Gastroesophageal sphincter (tissue), 4 donors: ENCODE measurements around the gene OR51B2. TPM values are rescaled to one million over a fixed set of nuclear protein-coding genes. Genes with fewer than 3 reads are reported as not detected.
"Not testable (repeated sequence)": the region's sequence is repeated elsewhere in the genome, so short reads cannot be mapped to it uniquely, and the experiment has no call there.

Experiments used
- ATAC-seq: fragments of 150-250 bp; one replicate; pipeline ENCODE4 v1.9.1; 2016; ENCODE audit warnings: mild to moderate bottlenecking, moderate library complexity
- H3K27ac ChIP-seq, 4 donors: fragments of 200-600 bp; sonication (generic) in 3 of 4; 1 replicate in 3 of 4; 2 replicates in 1 of 4; pipeline ENCODE4 v1.5.1; 2016 to 2019
- H3K27me3 ChIP-seq: fragments of 200-600 bp; sonication (generic); one replicate; pipeline ENCODE4 v1.5.1; 2019
- H3K36me3 ChIP-seq, 2 donors: fragments of 200-600 bp; sonication (generic); one replicate each; pipeline ENCODE4 v1.5.1; 2019; ENCODE audit warnings: control low read depth in 1 of 2
- H3K4me1 ChIP-seq, 3 donors: fragments of 200-600 bp; sonication (generic); 1 replicate in 2 of 3; 2 replicates in 1 of 3; pipeline ENCODE4 v1.5.1; 2016 to 2019; ENCODE audit warnings: control low read depth in 2 of 3
- H3K4me3 ChIP-seq, 2 donors: fragments of 200-600 bp; sonication (generic); one replicate each; pipeline ENCODE4 v1.5.1; 2019; ENCODE audit warnings: mild to moderate bottlenecking in 1 of 2, moderate library complexity in 1 of 2
- H3K9me3 ChIP-seq, 3 donors: fragments of 200-600 bp; sonication (generic); one replicate each; pipeline ENCODE4 v1.5.1; 2017 to 2019; ENCODE audit warnings: control low read depth in 2 of 3
- EP300 ChIP-seq: sonication (generic); formaldehyde crosslinking; IDR thresholded peaks from one replicate; pipeline ENCODE4 v1.6.1; 2017; ENCODE audit warnings: antibody characterized with exemption, mild to moderate bottlenecking
- POLR2A ChIP-seq, 2 donors: fragments of 450-650 bp; IDR thresholded peaks; one replicate each; pipeline ENCODE4 v1.6.1; 2017; ENCODE audit warnings: antibody characterized with exemption in 2 of 2, mild to moderate bottlenecking in 2 of 2, moderate library complexity in 1 of 2
- POLR2AphosphoS5 ChIP-seq: sonication (generic); formaldehyde crosslinking; IDR thresholded peaks from one replicate; pipeline ENCODE4 v1.6.1; 2017; ENCODE audit warnings: antibody characterized with exemption
- WGBS, 2 donors: methylation state at CpG; one replicate each; pipeline ENCODE4 v1.1.5; 2018; ENCODE audit warnings: low coverage in 1 of 2; 5-methylcytosine and 5-hydroxymethylcytosine counted together
- total RNA-seq, 4 donors: library from RNA; depleted of rRNA; stranded (reverse); fragments of >200 nt; gene quantifications; one replicate each; pipeline ENCODE4 v1.1.0, GENCODE V29; 2016
- TF ChIP-seq, protein P1 (sequence below), 4 experiments: fragments of 200-600 bp in 2 of 4; fragments of 450-650 bp in 2 of 4; sonication (generic) in 1 of 4; IDR thresholded peaks; one replicate each; pipeline ENCODE4 v1.5.1; 2017 to 2019; ENCODE audit warnings: antibody characterized with exemption in 4 of 4, mild to moderate bottlenecking in 2 of 4, moderate library complexity in 2 of 4

OR51B2 gene
- total RNA-seq, 4 donors from 2014 or later = 0.67 TPM; not detected in 3

- no peak overlapping the region for H3K27ac ChIP-seq
- whole genome bisulfite sequencing, 2 donors = 55 to 63% methylated on average over 3 of the region's 3 CpGs
- ATAC-seq = no peak
- H3K4me1 ChIP-seq = no peaks in the 10 kb centered on the region
- H3K36me3 ChIP-seq = no peaks in the 10 kb centered on the region
- H3K4me3 ChIP-seq = no peak overlapping the region
- no peak for TF ChIP-seq POLR2AphosphoS5
- no peak for TF ChIP-seq POLR2A (IDR thresholded peaks at IDR 0.05)
- TF ChIP-seq, protein P1, sequence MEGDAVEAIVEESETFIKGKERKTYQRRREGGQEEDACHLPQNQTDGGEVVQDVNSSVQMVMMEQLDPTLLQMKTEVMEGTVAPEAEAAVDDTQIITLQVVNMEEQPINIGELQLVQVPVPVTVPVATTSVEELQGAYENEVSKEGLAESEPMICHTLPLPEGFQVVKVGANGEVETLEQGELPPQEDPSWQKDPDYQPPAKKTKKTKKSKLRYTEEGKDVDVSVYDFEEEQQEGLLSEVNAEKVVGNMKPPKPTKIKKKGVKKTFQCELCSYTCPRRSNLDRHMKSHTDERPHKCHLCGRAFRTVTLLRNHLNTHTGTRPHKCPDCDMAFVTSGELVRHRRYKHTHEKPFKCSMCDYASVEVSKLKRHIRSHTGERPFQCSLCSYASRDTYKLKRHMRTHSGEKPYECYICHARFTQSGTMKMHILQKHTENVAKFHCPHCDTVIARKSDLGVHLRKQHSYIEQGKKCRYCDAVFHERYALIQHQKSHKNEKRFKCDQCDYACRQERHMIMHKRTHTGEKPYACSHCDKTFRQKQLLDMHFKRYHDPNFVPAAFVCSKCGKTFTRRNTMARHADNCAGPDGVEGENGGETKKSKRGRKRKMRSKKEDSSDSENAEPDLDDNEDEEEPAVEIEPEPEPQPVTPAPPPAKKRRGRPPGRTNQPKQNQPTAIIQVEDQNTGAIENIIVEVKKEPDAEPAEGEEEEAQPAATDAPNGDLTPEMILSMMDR (IDR thresholded peaks at IDR 0.05) = no peak
- TF ChIP-seq EP300 = no peak
- H3K9me3 ChIP-seq = no peaks in the 10 kb centered on the region
- no peaks in the 10 kb centered on the region for H3K27me3 ChIP-seq
These were observed 23.8 kb downstream of the OR51B2 start for GRCh38 chr11:5300251-5300650.

- no peaks in the 10 kb centered on the region for H3K4me1 ChIP-seq
- H3K36me3 ChIP-seq = no peaks in the 10 kb centered on the region
- WGBS, 2 donors = 64 to 70% methylated on average over 1 of the region's 1 CpG
- H3K4me3 ChIP-seq = no peak overlapping the region
- no peak for ATAC-seq
- no peak overlapping the region for H3K27ac ChIP-seq
- no peaks in the 10 kb centered on the region for H3K9me3 ChIP-seq
- no peaks in the 10 kb centered on the region for H3K27me3 ChIP-seq
- TF ChIP-seq, protein P1 (IDR thresholded peaks at IDR 0.05) = no peak
- TF ChIP-seq EP300 (no peak), POLR2A (IDR thresholded peaks at IDR 0.05) (no peak), POLR2AphosphoS5 (no peak)
These were observed 25.6 kb downstream of the OR51B2 start for GRCh38 chr11:5298451-5298850.

GRCh38 chr11:5297721-5298323 is 26.3 kb downstream of the OR51B2 start:
- TF ChIP-seq, protein P1 (IDR thresholded peaks at IDR 0.05) = no peak
- ATAC-seq = no peak
- no peak overlapping the region for H3K27ac ChIP-seq
- H3K4me3 ChIP-seq = no peak overlapping the region
- H3K36me3 ChIP-seq = no peaks in the 10 kb centered on the region
- 46 to 80% methylated on average over 3 to 4 of the region's 4 CpGs for WGBS, 2 donors
- no peaks in the 10 kb centered on the region for H3K4me1 ChIP-seq
- no peaks in the 10 kb centered on the region for H3K27me3 ChIP-seq
- no peaks in the 10 kb centered on the region for H3K9me3 ChIP-seq

- WGBS, 2 donors = 80% methylated on average over 1 of the region's 41 CpGs; no CpG with 5 or more reads in 1 of the 2 donors
- H3K4me1 ChIP-seq, H3K27ac ChIP-seq, H3K9me3 ChIP-seq, H3K36me3 ChIP-seq, H3K27me3 ChIP-seq, H3K4me3 ChIP-seq, ATAC-seq: not testable (repeated sequence)
These were observed 29.6 kb downstream of the OR51B2 start for GRCh38 chr11:5294342-5294995.

GRCh38 chr11:5293028-5293427 is 31.1 kb downstream of the OR51B2 start:
- TF ChIP-seq POLR2A (IDR thresholded peaks at IDR 0.05) (no peak), POLR2AphosphoS5 (no peak), EP300 (no peak)
- TF ChIP-seq, protein P1 (IDR thresholded peaks at IDR 0.05) = no peak
- 89 to 92% methylated on average over 5 to 7 of the region's 8 CpGs for WGBS, 2 donors
- no peaks in the 10 kb centered on the region for H3K4me1 ChIP-seq
- H3K4me3 ChIP-seq = no peak overlapping the region
- H3K27me3 ChIP-seq = no peaks in the 10 kb centered on the region
- H3K36me3 ChIP-seq = no peaks in the 10 kb centered on the region
- ATAC-seq = no peak
- H3K9me3 ChIP-seq = no peaks in the 10 kb centered on the region
- H3K27ac ChIP-seq = no peak overlapping the region
